SIG-M5 (cell line): ENCODE data around the gene KCNQ1.

Source experiments
- DNase-seq: peaks from one replicate; lab custom pipeline; 2025; lab: John Stamatoyannopoulos, UW

The KCNQ1 gene

DNA sequence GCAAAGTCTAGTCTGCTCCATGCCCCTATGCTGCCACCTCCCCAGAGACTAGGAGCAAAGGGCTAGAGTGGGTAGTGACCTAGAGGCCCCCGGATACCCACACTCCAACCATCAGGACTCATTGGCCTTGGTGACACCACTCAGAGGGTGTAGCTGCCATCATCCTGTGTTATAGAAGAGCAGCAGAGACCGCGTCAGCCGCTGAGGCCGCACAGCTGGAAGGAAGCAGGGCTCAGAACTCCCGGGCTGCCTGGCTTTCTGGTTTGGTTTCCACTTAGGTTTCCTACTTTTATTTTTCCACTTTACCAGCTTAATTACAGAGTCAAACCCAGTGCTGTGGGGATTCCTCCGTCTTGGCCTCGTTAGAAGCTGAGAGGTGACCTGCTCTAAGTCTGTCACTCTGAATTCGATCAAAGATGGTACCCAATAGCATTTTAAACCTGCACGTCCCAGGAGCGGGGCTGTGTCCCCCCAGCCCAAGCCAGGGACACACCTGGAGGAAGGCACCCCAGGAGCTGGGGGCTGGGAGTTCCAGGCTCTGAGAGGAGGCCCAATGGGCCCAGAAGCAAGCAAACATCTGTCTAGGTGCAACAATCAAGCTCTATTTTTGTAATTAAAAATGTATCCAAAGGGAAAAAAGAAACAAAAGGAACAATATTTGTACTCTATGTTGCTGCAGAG, 442.8 kb downstream of the KCNQ1 start:
- no peak for DNase-seq

DNA sequence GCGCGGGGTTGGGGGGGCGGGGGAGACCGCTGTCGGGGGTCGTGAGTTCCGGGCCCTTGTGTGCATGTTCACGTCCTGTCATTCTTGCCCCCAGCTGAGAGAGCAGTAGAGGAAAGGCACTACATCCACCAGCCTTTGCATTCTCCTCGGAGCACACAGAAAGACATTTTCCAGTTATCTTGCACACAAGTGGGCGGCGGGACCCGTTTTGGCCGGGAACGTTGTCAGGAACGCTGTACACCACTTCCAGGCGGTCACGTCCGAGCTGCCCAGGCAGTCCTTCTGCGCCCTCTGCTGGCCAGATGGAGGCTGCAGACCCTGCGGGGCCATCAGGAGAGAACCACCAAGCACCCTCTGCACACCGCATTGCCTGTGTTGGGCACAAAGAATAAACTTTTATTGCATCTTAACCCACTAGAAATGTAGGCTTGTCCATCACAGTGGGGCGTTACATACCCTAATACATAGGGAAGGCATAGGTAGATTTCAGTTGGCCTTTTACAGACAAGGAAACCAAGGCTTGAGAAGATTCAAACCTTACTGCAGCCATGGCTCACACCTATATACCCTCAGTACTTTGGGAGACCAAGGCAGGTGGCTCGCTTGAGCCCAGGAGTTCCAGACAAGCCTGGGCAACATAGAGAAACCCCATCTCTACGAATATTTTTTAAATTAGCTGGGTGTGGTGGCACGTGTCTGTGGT, 443.6 kb downstream of the KCNQ1 start:
- peak; percentile 2 for DNase-seq

- DNase-seq, result no peak
Measured at GRCh38 chr11:2889362-2890273, 444.8 kb downstream of the KCNQ1 start.

DNA sequence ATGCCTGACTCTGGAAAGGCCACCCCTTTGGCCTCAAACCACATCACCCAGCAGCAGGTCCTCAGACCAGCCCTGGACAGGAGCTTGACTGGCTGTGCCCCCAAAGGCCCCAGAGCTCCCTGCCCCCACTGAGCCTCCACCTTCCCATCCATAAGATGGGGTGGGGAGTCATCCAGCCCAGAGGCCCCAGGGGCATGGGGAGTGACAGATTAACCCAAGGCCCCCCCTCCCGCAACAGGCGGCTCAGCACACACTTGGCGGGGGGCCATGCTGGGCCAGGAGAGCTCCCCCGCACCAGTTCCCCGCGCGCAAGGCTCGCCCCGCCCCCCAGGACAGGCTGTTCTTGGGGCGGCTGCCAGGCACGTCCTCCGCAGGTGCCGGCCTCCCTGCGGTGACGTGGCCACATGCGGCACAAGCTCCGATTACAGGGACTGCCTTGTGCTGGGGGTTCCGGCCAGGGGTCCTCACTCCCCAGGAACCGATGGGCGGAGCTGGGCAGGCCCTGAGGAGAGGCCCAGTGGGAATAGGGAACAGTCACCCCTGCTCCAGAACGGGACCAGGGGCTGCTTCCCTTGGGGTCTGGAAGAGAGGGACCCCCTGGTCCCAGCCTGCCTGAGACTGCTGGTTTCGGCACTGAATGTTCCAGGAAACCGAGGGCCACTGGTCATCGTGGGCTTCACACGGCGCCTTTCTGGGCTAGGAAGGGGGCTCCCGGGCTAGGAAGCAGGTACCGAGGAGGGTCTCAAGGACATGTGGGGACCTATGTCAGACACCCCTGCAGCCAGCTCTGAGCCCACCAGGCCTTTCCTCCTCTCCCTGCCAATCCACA, 445.9 kb downstream of the KCNQ1 start:
- no peak for DNase-seq

- DNase-seq, result no peak
Measured at GRCh38 chr11:2891326-2892214, 446.8 kb downstream of the KCNQ1 start.

DNA sequence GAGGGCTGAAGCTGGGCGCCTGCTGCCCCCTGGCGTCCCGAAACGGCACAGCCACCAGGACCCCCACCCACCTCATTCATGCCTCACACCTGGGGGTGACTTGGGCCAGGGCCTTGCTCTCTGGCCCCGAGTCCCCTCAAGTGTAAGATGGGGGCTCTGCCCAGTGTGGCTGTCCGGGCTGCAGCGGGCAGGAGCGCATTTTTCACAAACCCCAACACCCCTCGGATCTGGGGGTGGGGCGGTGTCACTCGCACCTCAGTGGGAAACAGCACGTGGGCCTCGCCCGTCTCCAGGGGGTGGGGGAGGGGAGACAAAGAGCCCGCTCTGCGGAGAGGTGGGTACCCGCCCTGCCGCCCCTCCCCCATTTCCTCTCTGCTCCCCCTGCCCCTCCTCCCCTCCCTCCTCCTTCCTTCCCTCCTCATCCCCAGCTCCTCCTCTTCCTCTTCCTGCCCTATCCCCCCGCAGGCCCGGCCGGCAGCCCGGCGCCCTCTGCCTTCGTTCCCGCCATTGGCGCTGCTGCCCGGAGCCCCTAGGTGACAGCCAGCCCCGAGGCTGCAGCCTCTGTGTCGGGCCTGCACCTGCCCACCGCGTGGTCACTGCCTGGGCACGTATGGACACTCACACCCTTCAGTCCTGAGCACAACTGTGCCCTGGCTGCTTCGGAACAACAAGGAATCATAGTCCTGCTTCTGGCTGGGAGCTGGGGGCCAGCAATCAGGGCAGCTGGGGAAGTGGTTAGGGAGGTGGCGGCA, 447.6 kb downstream of the KCNQ1 start:
- DNase-seq, result no peak

DNA sequence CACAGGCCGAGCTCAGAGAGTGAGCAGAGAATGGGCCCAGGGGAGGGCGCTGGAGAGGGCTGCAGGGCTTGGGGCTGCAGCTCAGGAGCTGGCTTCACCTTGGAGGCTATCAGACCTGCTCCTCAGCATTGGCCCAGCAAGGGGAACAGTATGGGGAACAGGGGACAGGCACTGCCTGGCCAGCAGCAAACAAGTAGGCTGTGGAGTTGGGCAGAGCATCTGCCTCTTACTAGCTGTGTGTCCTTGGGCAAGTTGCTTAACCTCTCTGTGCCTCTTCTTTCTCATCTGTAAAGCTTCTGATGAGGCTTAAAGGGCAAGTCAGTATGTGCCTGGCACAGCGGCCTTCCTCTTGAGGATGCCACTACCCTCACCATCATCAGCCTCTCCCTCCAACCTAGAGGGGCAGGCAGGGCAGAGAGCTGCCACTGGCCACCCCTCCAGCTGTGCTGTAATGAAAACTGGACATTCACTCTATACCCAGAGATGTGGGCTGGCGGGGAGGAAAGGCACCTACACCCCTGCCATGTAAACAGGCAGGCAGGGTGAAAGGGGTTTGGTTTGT, 448.2 kb downstream of the KCNQ1 start:
- no peak for DNase-seq

DNA sequence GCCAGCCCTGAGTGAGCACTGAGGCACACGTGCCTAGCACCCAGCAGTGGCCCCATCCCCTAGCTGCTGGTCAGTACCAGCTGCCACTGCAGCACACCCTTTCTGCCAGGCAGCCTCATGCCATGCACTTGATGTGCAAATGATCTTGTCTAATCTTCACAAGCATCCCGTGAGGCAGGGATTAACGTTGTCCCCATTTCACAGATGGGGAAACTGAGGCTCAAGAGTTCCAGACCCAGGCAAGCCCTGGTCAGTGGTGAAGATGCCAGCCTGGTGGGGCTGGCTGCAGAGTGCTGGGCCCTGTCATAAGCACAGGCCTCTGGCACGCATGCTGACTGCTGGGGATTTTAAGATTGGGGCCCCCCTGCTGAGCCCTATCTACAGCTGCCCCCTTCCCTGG, 449.1 kb downstream of the KCNQ1 start:
- no peak for DNase-seq

DNA sequence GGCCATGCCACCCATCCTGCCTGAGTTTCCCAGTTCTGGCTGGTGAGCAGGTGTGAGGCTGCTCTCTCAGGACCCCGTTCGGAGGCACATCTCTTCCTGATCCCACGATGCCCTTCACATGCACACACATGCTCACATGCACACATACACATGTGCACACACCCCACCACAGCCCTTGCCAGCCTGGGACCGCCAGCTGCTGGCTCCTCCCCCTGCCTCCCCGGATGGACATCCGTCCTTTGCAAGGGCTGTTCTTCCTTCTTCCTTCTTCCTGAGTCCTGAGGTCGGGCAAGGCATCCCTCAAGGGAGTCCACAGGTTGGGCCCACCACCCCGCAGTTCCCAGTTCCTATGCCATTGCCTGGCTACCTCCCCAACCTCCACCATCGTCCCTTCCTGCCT, 451.2 kb downstream of the KCNQ1 start:
- no peak for DNase-seq

DNA sequence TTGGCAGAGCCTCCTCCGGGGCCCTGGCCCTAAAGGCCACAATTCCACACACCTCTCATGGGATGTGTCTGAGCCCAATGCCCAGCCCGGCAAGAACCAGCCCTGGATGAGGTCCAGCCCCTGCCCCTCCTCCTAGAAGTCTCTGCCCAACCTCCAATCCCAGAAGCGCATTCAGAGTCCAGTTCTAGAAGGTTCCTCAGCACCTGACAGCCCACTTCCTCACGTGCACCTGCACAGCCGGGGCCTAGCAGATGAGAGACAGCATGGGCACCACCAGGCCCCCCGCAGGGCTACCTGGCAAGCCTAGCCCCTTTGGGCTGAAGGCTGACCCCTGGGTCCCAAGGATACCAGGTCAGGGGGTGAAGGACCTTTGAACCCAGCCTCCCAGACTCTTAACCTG, 452.2 kb downstream of the KCNQ1 start:
- DNase-seq, result no peak

GRCh38 chr11:2898366-2899079, 453.7 kb downstream of the KCNQ1 start:
- DNase-seq, result no peak
